OCI-LY3 (cell line): ENCODE measurements around the gene PPP2R5C.

Source experiments
- H2AFZ ChIP-seq: fragments of 200-600, 300-600 bp; shearing (Covaris generic); 2 replicates; pipeline ENCODE4 v1.6.0; 2014; ENCODE audit warnings: antibody characterized with exemption, low read depth, low read length
- H3K27ac ChIP-seq: fragments of 200-600, 300-600 bp; sonication (generic); 2 replicates; pipeline ENCODE4 v1.5.1; 2014; ENCODE audit warnings: mild to moderate bottlenecking, low read length, moderate library complexity, mixed read lengths
- H3K27me3 ChIP-seq: fragments of 200-600, 300-600 bp; sonication (generic); 2 replicates; pipeline ENCODE4 v1.6.1; 2014; ENCODE audit warnings: low read depth, low read length, mixed read lengths
- H3K36me3 ChIP-seq: fragments of 200-600, 300-600 bp; sonication (generic); replicated peaks from 2 replicates; pipeline ENCODE3; 2014; ENCODE audit warnings: low read depth, low read length, mixed read lengths
- H3K4me1 ChIP-seq: fragments of 300-600, 200-600 bp; sonication (generic); 2 replicates; pipeline ENCODE4 v1.6.1; 2014; ENCODE audit warnings: low read length, mixed read lengths
- H3K4me2 ChIP-seq: fragments of 200-600, 300-600 bp; sonication (generic); 2 replicates; pipeline ENCODE4 v1.6.1; 2014; ENCODE audit warnings: low read length, mixed read lengths
- H3K4me3 ChIP-seq: fragments of 300-600, 200-600 bp; sonication (generic); 2 replicates; pipeline ENCODE4 v1.5.1; 2014; ENCODE audit warnings: antibody characterized with exemption, mild to moderate bottlenecking, low read length, moderate library complexity
- H3K79me2 ChIP-seq: fragments of 300-600, 200-600 bp; shearing (Covaris generic); 2 replicates; pipeline ENCODE4 v1.6.1; 2014; ENCODE audit warnings: mild to moderate bottlenecking, low read length, mixed read lengths
- H3K9ac ChIP-seq: fragments of 300-600, 200-600 bp; shearing (Covaris generic); 2 replicates; pipeline ENCODE4 v1.6.0; 2014; ENCODE audit warnings: mild to moderate bottlenecking, low read length, moderate library complexity
- H3K9me3 ChIP-seq: fragments of 200-600, 300-600 bp; shearing (Covaris generic); 2 replicates; pipeline ENCODE4 v1.6.1; 2014; ENCODE audit warnings: low read length, mixed read lengths; ENCODE audit not compliant: insufficient read depth
- H4K20me1 ChIP-seq: fragments of 200-600, 300-600 bp; sonication (generic); 2 replicates; pipeline ENCODE4 v1.6.1; 2016; ENCODE audit warnings: low read length, mixed read lengths; ENCODE audit not compliant: insufficient read depth
- CTCF ChIP-seq: fragments of 200-600, 300-600 bp; sonication (generic); IDR thresholded peaks from 2 replicates; pipeline ENCODE4 v1.5.1; 2014; ENCODE audit warnings: antibody characterized with exemption, low read length, low read depth
- EZH2phosphoT487 ChIP-seq: fragments of 200-600 bp; shearing (Covaris generic); IDR thresholded peaks from 2 replicates; pipeline ENCODE4 v1.6.1; 2018; ENCODE audit warnings: antibody characterized with exemption, mixed run types, low read depth

The PPP2R5C gene

GRCh38 chr14:101960225-101960624 is 198.7 kb downstream of the PPP2R5C start:
- TF ChIP-seq CTCF: peak; percentile 56
- TF ChIP-seq EZH2phosphoT487: no peak
- Histone ChIP-seq H3K9me3 (no peaks in the 10 kb centered on the region), H3K9ac (peak overlapping the region; percentile 59), H3K79me2 (peaks cover 8% of the 10 kb centered on the region), H3K27ac (no peak overlapping the region), H2AFZ (peak overlapping the region; percentile 98), H3K4me2 (peak overlapping the region; percentile 99), H4K20me1 (no peaks in the 10 kb centered on the region), H3K4me1 (peaks cover 23% of the 10 kb centered on the region), H3K4me3 (peak overlapping the region; percentile 77), H3K27me3 (no peaks in the 10 kb centered on the region), H3K36me3 (no peaks in the 10 kb centered on the region)

- Histone ChIP-seq H3K27me3 (no peaks in the 10 kb centered on the region), H3K27ac (no peak overlapping the region), H3K4me2 (peak overlapping the region; percentile 99), H3K36me3 (no peaks in the 10 kb centered on the region), H3K4me1 (peaks cover 29% of the 10 kb centered on the region), H3K9ac (peak overlapping the region; percentile 25; the same call in 1 of the 2 replicates), H2AFZ (peak overlapping the region; percentile 83), H3K9me3 (no peaks in the 10 kb centered on the region), H3K79me2 (peaks cover 18% of the 10 kb centered on the region), H4K20me1 (no peaks in the 10 kb centered on the region), H3K4me3 (peak overlapping the region; percentile 77)
- peak; percentile 87 for TF ChIP-seq CTCF
- no peak for TF ChIP-seq EZH2phosphoT487
These were observed 199.7 kb downstream of the PPP2R5C start for GRCh38 chr14:101961011-101961721.

- no peaks in the 10 kb centered on the region for H3K36me3 ChIP-seq
- H3K4me2 ChIP-seq: peak overlapping the region; percentile 4; the same call in 1 of the 2 replicates
- peaks cover 32% of the 10 kb centered on the region for H3K4me1 ChIP-seq
- TF ChIP-seq CTCF (no peak), EZH2phosphoT487 (no peak)
- H4K20me1 ChIP-seq: no peaks in the 10 kb centered on the region
- H3K79me2 ChIP-seq: peaks cover 25% of the 10 kb centered on the region
- no peaks in the 10 kb centered on the region for H3K27me3 ChIP-seq
- H3K9me3 ChIP-seq: no peaks in the 10 kb centered on the region
- no peak overlapping the region for H3K4me3 ChIP-seq
- no peak overlapping the region for H3K9ac ChIP-seq
- H2AFZ ChIP-seq: no peak overlapping the region
- H3K27ac ChIP-seq: no peak overlapping the region
These were observed 200.4 kb downstream of the PPP2R5C start for GRCh38 chr14:101961746-101962502.

GRCh38 chr14:101962503-101962874 is 201.0 kb downstream of the PPP2R5C start:
- Histone ChIP-seq H3K4me2 (peak overlapping the region; percentile 4; the same call in 1 of the 2 replicates), H2AFZ (no peak overlapping the region), H3K9me3 (no peaks in the 10 kb centered on the region), H3K9ac (no peak overlapping the region), H3K27me3 (no peaks in the 10 kb centered on the region), H3K36me3 (no peaks in the 10 kb centered on the region), H3K4me3 (no peak overlapping the region), H3K79me2 (peaks cover 31% of the 10 kb centered on the region), H3K4me1 (peaks cover 32% of the 10 kb centered on the region), H4K20me1 (no peaks in the 10 kb centered on the region), H3K27ac (no peak overlapping the region)
- TF ChIP-seq EZH2phosphoT487 (no peak), CTCF (no peak)
